T-helper 17 cell (primary cell): ENCODE measurements around the gene FERMT3. TPM values are rescaled to one million over a fixed set of nuclear protein-coding genes. Genes with fewer than 3 reads are reported as not detected.

ENCODE experiments used
- ATAC-seq: fragments of 150-1000 bp; cut with Tn5 transposase; 2 replicates; pipeline ENCODE4 v1.10.0; 2021; ENCODE audit warnings: mild to moderate bottlenecking, moderate library complexity
- DNase-seq, 3 donors: peaks; one replicate each; pipeline versions ENCODE4 v3.0.0 to v3.0.0-alpha.2; 2020 to 2021
- H3K9me3 ChIP-seq: one replicate; pipeline ENCODE4 v1.7.0; 2013; ENCODE audit warnings: low read length, mild to moderate bottlenecking; ENCODE audit not compliant: control insufficient read depth, poor library complexity, severe bottlenecking
- H3K27ac Mint-ChIP-seq: one replicate; pipeline ENCODE4 v1.8.0; 2022; ENCODE audit warnings: mild to moderate bottlenecking, moderate library complexity, mixed read lengths
- H3K27me3 Mint-ChIP-seq: one replicate; pipeline ENCODE4 v1.8.0; 2022; ENCODE audit warnings: mixed read lengths
- H3K36me3 Mint-ChIP-seq: one replicate; pipeline ENCODE4 v1.8.0; 2022; ENCODE audit warnings: low read depth, mixed read lengths
- H3K4me1 Mint-ChIP-seq: one replicate; pipeline ENCODE4 v1.8.0; 2022; ENCODE audit warnings: mild to moderate bottlenecking, mixed read lengths
- H3K4me3 Mint-ChIP-seq: one replicate; pipeline ENCODE4 v1.8.0; 2022; ENCODE audit warnings: mild to moderate bottlenecking, moderate library complexity, mixed read lengths
- total RNA-seq, 4 donors: library from RNA in 2 of 4; stranded (reverse) in 2 of 4; gene quantifications; one replicate each; pipeline ENCODE4 v1.2.3 and lab custom pipeline; 2022 to 2026

Gene FERMT3
- total RNA-seq, 2 donors from 2014 or later = 151 to 182 TPM

- Mint-ChIP-seq H3K36me3 (no peaks in the 10 kb centered on the region), H3K27me3 (no peaks in the 10 kb centered on the region), H3K4me3 (no peak overlapping the region), H3K27ac (no peak overlapping the region), H3K4me1 (peaks cover 11% of the 10 kb centered on the region)
- ATAC-seq (no peak), DNase-seq (no peak)
- H3K9me3 ChIP-seq = no peaks in the 10 kb centered on the region
These were observed 12.8 kb downstream of the FERMT3 start for GRCh38 chr11:64219354-64219684.

- H3K9me3 ChIP-seq = no peaks in the 10 kb centered on the region
- peaks cover 11% of the 10 kb centered on the region for H3K4me1 Mint-ChIP-seq
- no peaks in the 10 kb centered on the region for H3K36me3 Mint-ChIP-seq
- ATAC-seq (no peak), DNase-seq (no peak)
- no peak overlapping the region for H3K27ac Mint-ChIP-seq
- H3K4me3 Mint-ChIP-seq = no peak overlapping the region
- no peaks in the 10 kb centered on the region for H3K27me3 Mint-ChIP-seq
These were observed 13.2 kb downstream of the FERMT3 start for GRCh38 chr11:64219755-64220154.

GRCh38 chr11:64220271-64220670, 13.8 kb downstream of the FERMT3 start:
- DNase-seq (no peak), ATAC-seq (no peak)
- no peaks in the 10 kb centered on the region for H3K9me3 ChIP-seq
- peaks cover 8% of the 10 kb centered on the region for H3K4me1 Mint-ChIP-seq
- no peak overlapping the region for H3K27ac Mint-ChIP-seq
- H3K36me3 Mint-ChIP-seq = no peaks in the 10 kb centered on the region
- no peaks in the 10 kb centered on the region for H3K27me3 Mint-ChIP-seq
- H3K4me3 Mint-ChIP-seq = no peak overlapping the region

- H3K4me1 Mint-ChIP-seq = peaks cover 10% of the 10 kb centered on the region
- no peak overlapping the region for H3K27ac Mint-ChIP-seq
- no peaks in the 10 kb centered on the region for H3K27me3 Mint-ChIP-seq
- DNase-seq (no peak), ATAC-seq (no peak)
- no peaks in the 10 kb centered on the region for H3K9me3 ChIP-seq
- no peak overlapping the region for H3K4me3 Mint-ChIP-seq
- no peaks in the 10 kb centered on the region for H3K36me3 Mint-ChIP-seq
These were observed 14.3 kb downstream of the FERMT3 start for GRCh38 chr11:64220798-64221197.

GRCh38 chr11:64222651-64223000, 16.1 kb downstream of the FERMT3 start:
- no peaks in the 10 kb centered on the region for H3K36me3 Mint-ChIP-seq
- no peak for DNase-seq
- H3K4me3 Mint-ChIP-seq = no peak overlapping the region
- no peak for ATAC-seq
- no peaks in the 10 kb centered on the region for H3K9me3 ChIP-seq
- no peak overlapping the region for H3K27ac Mint-ChIP-seq
- H3K27me3 Mint-ChIP-seq = no peaks in the 10 kb centered on the region
- H3K4me1 Mint-ChIP-seq = peaks cover 19% of the 10 kb centered on the region

- Mint-ChIP-seq H3K27me3 (no peaks in the 10 kb centered on the region), H3K27ac (no peak overlapping the region), H3K4me1 (peaks cover 21% of the 10 kb centered on the region), H3K4me3 (no peak overlapping the region), H3K36me3 (no peaks in the 10 kb centered on the region)
- no peak for DNase-seq
- no peak for ATAC-seq
- H3K9me3 ChIP-seq = no peaks in the 10 kb centered on the region
These were observed 16.6 kb downstream of the FERMT3 start for GRCh38 chr11:64223001-64223651.

- no peaks in the 10 kb centered on the region for H3K27me3 Mint-ChIP-seq
- no peak for DNase-seq
- no peaks in the 10 kb centered on the region for H3K36me3 Mint-ChIP-seq
- peaks cover 17% of the 10 kb centered on the region for H3K4me1 Mint-ChIP-seq
- H3K27ac Mint-ChIP-seq = peak overlapping the region; percentile 16
- H3K4me3 Mint-ChIP-seq = peak overlapping the region; percentile 7
- no peaks in the 10 kb centered on the region for H3K9me3 ChIP-seq
- no peak for ATAC-seq
These were observed 17.8 kb downstream of the FERMT3 start for GRCh38 chr11:64224151-64224890.

- Mint-ChIP-seq H3K36me3 (no peaks in the 10 kb centered on the region), H3K4me1 (peaks cover 23% of the 10 kb centered on the region), H3K27me3 (no peaks in the 10 kb centered on the region), H3K4me3 (peak overlapping the region; percentile 91), H3K27ac (peak overlapping the region; percentile 67)
- DNase-seq (no peak), ATAC-seq (no peak)
- H3K9me3 ChIP-seq = no peaks in the 10 kb centered on the region
These were observed 18.5 kb downstream of the FERMT3 start for GRCh38 chr11:64224891-64225607.

- ATAC-seq = peak; percentile 75
- Mint-ChIP-seq H3K4me3 (peak within 1 kb of the TSS; percentile 91), H3K27ac (peak within 1 kb of the TSS; percentile 77), H3K4me1 (peaks cover 25% of the 10 kb centered on the region), H3K27me3 (no peaks in the 10 kb centered on the region), H3K36me3 (no peaks in the 10 kb centered on the region)
- no peaks in the 10 kb centered on the region for H3K9me3 ChIP-seq
- DNase-seq = peak; percentile 83 to 87 (median 86)
These were observed 19.3 kb downstream of the FERMT3 start, which contains the start of the genes NUDT22 and TRPT1 for GRCh38 chr11:64225608-64226506. Gene NUDT22, plus strand, starts transcription at chr11:64226274. Its CDS starts 379 bp downstream, at chr11:64226653. Gene TRPT1, minus strand, starts transcription at chr11:64226186. Its CDS starts 326 bp downstream, at chr11:64225860.

- Mint-ChIP-seq H3K27ac (peak overlapping the region; percentile 77), H3K4me1 (peaks cover 26% of the 10 kb centered on the region), H3K36me3 (no peaks in the 10 kb centered on the region)
These were observed 20.1 kb downstream of the FERMT3 start for GRCh38 chr11:64226507-64227051.

GRCh38 chr11:64227405-64227956, 21.0 kb downstream of the FERMT3 start:
- Mint-ChIP-seq H3K36me3 (no peaks in the 10 kb centered on the region), H3K27ac (peak overlapping the region; percentile 77), H3K4me3 (peak overlapping the region; percentile 91), H3K27me3 (no peaks in the 10 kb centered on the region), H3K4me1 (peaks cover 30% of the 10 kb centered on the region)
- no peak for DNase-seq
- ATAC-seq = no peak
- no peaks in the 10 kb centered on the region for H3K9me3 ChIP-seq

More at GRCh38 chr11:64226507-64227051, 20.1 kb downstream of the FERMT3 start:
- no peaks in the 10 kb centered on the region for H3K9me3 ChIP-seq
- Mint-ChIP-seq H3K27me3 (no peaks in the 10 kb centered on the region), H3K4me3 (peak overlapping the region; percentile 91)
- ATAC-seq = peak; percentile 21
- peak in 2 of 3 donors; percentile 36 to 53 for DNase-seq

- Mint-ChIP-seq H3K27ac (peak overlapping the region; percentile 90), H3K36me3 (no peaks in the 10 kb centered on the region), H3K4me3 (peak overlapping the region; percentile 92), H3K4me1 (peaks cover 30% of the 10 kb centered on the region), H3K27me3 (no peaks in the 10 kb centered on the region)
- no peaks in the 10 kb centered on the region for H3K9me3 ChIP-seq
- ATAC-seq (no peak), DNase-seq (no peak)
These were observed 22.7 kb downstream of the FERMT3 start for GRCh38 chr11:64229090-64229743.
